Stimulated activated CD4-positive, alpha-beta T cell treated with anti-CD3 and anti-CD28 coated beads, Interleukin-1b, Interleukin-23, amount 100 ng/mL, for 4 hours (primary cell): ENCODE measurements around the gene ANO7.

Experiments
- DNase-seq, 2 donors: peaks; one replicate each; pipeline ENCODE4 v3.0.0-alpha.2; 2020; ENCODE audit warnings: low read depth in 2 of 2

The ANO7 gene, protein sequence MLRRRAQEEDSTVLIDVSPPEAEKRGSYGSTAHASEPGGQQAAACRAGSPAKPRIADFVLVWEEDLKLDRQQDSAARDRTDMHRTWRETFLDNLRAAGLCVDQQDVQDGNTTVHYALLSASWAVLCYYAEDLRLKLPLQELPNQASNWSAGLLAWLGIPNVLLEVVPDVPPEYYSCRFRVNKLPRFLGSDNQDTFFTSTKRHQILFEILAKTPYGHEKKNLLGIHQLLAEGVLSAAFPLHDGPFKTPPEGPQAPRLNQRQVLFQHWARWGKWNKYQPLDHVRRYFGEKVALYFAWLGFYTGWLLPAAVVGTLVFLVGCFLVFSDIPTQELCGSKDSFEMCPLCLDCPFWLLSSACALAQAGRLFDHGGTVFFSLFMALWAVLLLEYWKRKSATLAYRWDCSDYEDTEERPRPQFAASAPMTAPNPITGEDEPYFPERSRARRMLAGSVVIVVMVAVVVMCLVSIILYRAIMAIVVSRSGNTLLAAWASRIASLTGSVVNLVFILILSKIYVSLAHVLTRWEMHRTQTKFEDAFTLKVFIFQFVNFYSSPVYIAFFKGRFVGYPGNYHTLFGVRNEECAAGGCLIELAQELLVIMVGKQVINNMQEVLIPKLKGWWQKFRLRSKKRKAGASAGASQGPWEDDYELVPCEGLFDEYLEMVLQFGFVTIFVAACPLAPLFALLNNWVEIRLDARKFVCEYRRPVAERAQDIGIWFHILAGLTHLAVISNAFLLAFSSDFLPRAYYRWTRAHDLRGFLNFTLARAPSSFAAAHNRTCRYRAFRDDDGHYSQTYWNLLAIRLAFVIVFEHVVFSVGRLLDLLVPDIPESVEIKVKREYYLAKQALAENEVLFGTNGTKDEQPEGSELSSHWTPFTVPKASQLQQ

DNA sequence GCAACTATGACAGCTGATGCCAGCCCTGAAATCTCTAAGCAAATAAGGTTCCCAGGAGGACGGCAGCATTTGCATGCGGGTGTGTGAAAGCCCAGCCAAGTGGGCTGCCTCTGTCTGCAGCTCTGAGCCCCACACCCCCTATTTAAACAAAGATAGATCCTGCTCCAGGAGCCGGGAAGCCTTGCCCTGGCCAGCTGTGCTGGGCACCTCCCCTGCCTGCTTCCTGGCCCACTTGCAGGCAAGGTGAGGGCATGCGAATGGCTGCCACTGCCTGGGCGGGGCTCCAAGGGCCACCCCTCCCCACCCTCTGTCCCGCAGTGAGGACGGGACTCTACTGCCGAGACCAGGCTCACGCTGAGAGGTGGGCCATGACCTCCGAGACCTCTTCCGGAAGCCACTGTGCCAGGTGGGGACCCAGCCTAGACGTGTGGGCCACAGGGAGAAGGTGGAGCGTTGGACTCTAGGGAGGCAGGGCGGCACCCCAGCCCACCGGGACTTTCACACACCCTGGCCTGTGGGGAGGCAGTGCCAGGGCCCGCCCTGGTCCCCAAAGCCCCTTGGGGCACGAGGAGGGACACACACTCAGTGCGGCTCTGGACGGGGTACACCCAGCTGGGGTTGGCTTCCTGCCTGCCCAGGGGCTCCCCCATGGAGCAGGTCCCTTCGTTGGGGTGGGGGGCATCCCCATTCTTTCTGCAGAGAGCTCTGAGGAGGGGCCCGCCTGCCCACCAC is at the start of gene ANO7:
Gene ANO7 (plus strand): TSS at position 317 of the 732 bp plus-strand sequence. CDS start 1,387 bp downstream, outside the sequence.
- DNase-seq, result no peak

DNA sequence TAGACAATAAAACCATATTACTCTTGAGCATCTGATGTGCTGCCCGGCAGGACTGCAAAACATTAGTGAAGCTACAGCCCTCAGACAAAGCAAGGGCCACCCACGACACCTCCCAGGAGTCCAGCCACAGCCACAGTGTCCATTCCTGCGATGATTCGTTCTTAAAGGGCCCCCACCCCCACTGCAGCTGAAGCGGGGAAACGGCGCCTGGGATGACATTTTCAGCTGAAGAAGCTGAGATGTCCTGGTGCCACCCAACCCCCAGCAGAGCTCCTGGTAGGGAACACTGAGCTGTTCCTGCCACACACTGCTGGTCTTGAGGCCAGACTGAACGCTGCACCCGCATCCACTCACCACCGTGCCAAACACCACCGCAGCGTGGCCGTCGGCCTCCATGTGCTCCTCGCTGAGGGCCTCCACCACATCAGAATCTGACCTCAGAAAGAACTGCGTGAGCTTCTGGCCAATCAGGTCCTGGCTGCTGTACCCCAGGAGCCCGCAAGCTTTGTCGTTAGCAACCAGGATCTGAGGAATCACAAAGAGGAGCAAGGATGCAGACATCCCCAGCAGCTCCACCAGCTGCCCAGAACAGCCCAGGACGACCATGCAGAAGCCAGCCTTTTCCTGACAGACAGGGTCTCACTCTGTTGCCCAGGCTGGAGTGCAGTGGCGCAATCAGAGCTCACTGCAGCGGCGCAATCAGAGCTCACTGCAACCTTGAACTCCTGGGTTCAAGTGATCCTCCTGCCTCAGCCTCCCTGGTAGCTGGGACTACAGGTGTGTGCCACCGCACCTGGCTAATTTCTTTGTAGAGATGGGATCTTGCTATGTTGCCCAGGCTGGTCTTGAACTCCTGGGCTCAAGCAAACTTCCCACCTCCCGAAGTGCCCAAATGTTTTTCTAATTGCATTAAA is 48.7 kb upstream of the ANO7 start:
- DNase-seq, result no peak

DNA sequence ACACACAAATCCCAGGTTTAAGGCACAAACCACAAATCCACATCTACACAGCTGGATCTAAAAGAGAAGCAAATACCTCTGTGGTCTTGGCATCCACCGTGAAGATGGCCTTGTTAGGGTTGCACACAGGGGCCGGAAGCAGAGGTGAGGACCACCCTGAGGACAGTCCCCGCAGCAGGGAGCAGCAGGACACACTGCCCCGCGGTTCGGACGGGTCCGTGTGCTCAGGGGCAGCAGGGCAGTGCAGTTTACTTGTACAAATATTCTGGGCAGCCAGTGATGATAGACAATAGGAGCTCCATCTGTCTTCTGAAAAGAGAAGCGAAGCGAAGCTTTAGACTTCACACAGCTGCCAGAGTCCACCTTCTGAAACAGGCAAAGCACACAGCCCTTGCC is 48.0 kb upstream of the ANO7 start:
- DNase-seq, result no peak

DNA sequence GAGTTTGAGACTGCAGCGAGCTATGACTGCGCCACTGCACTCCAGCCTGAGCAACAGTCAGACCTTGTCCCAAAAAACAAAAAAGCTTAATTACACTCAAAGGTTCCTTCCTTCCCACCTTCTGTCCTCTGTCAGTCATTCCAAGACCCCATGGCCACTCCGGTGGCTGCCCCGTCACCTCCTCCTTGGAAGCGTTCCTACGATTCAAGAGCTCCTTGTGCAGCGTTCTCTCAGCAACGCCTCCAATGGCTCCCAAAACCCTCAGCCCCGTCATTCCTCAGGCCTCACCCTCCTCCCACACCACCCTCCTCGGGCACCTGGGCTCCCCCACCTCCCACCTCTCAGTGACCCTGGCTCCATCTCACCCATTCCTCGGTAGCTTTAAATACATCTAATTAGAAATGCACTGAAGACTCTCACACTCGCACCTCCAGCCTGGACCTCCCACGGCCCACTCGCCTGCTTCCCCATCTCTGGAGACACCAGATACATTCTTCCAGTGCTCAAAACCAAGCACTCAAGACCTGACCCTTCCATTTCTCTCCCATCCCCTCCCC is 47.2 kb upstream of the ANO7 start:
- DNase-seq, result no peak

DNA sequence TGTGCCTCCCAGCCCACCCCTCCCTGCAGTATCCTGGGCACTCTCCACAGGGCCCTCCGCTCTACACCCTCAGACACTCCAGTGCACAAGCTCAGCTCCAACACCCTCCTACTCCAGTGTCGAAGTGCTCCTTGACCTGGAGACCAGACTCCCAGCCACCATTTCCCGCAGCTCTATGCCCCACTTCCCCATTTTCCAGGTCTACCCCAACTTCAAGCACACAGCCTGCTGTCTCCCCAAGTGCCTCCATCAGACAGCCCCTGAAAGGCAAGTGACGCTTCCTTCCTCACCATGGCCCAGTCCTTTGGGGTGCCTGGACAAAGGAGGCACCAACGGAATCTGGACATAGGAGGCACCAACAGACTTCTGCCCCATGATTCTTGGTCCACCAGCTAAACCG is 46.4 kb upstream of the ANO7 start:
- DNase-seq, result no peak

DNA sequence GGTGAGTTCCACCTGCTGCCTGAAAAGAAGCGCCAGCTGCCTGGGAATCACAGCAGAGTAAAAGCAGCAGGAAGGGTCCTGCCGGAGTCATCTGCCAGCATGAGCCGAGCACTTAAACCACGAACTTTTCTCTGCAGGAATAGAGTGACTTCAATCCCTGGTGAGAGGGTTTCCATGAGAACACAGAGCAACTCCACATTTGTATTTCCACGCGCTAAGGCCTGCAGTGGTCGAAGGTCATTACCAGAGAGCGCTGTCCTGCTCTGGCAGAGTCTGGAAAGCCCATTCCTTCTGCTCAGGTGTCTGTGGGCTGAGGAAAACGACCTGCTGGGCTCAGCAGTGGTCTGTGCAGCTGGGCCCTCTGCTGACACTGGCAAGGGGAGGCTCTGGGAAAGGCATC is 45.9 kb upstream of the ANO7 start:
- no peak for DNase-seq

DNA sequence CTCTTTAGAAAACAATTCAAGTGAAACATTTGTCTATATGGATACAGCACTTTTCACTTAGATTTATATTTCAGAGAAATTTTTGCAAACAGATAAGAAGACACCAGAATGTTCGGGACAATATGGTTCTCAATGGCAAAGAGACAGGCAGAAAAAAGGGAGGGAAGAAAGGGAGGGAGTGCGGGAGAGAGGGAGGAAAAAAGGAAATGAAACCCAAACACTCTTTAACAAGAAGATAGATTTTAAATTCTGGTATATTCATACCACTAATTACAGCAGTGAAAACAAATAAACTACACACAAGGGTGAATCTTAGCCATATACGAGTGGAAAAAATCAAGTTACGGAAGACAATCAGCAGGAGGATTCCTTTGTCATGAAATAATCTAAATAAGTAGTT is 42.2 kb upstream of the ANO7 start:
- no peak for DNase-seq

DNA sequence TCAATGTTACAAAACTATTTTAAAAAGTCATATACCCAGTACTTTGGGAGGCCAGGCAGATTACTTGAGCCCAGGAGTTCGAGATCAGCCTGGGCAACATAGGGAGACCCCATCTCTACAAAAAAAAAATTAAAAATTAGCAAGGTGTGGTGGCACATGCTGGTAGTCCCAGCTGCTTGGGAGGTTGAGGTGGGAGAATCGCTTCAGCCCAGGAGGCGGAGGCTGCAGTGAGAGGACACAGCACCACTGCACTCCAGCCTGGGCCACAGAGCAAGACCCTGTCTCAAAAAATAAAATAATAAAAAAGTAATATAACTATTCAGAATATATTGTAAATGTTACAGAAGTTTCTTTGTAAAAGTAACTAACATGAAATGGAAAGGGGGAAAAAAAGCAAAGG is 41.1 kb upstream of the ANO7 start:
- DNase-seq, result no peak

DNA sequence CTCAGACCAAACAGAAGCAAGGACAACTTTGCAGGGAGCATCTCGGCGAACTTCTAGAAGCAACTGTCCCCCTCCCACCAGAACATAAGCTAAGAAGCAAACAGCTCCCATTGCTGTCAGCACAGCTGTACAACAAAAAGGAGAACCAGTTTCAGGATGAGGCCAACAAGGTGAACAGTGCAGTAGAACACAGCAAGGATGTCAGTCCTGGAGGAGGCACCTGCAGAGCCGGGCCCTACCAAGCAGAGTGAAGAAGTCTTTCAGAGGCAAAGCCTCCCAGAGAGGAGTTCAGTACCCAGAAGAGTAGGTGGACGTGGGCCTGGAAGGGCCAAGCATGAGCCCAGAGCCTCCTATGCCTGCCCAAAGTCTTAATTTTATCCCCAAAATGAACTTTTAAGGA is 40.2 kb upstream of the ANO7 start:
- no peak for DNase-seq

DNA sequence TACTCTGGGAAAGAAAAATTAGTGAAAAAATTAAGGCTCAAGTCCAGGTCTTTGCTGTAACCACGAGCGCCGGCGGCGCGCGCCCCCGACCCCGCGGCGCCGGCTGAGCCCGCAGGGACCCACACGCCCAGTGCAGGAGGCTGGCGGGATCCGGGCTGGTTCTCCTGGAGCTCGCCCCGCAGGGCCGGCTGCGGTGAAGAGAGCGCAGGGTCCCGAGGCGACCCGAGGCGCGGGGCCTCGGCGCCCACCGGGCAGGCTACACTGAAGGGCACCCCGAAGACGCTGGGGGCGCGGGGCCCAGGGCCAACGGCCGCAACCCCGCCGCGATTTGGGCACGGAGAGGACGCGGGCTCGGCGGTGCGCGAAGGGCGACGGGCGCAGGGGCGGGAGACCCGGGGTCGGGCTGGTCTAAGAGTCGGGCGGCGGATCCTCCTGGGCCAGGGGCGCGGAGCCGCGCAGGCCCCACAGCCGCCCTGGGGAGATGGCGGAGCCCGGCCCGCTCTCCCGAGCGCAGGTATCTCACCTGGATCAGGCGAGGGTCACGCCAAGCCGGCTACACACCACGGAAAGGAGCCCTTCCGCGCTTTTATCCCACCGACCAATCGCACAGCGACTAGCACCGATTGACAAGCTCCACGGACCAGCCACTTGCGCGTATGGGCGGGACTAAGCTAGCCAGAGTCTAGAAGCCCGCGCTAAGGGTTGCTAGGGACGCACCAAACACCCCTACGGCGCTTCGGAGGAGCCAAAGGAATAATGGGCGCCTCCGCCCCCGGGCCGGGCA is 39.4 kb upstream of the ANO7 start, which contains the start of gene PASK:
Gene PASK (minus strand): TSS at position 582 of the 784 bp plus-strand sequence. CDS start 6,440 bp downstream, outside the sequence.
- peak; percentile 81 to 82 for DNase-seq

DNA sequence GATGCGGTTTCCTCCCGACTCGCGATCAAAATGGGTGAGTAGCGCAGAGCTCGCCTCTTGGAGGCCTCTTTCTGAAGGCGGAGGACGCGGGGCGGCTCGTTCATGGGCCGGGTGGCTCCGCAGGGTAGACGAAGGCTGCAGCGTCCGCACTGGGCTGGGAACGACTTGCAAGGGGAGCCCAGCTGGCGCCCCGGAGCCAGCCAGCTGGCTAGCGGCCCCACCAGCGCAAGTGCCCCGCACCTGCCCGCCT is 38.9 kb upstream of the ANO7 start:
- no peak for DNase-seq

DNA sequence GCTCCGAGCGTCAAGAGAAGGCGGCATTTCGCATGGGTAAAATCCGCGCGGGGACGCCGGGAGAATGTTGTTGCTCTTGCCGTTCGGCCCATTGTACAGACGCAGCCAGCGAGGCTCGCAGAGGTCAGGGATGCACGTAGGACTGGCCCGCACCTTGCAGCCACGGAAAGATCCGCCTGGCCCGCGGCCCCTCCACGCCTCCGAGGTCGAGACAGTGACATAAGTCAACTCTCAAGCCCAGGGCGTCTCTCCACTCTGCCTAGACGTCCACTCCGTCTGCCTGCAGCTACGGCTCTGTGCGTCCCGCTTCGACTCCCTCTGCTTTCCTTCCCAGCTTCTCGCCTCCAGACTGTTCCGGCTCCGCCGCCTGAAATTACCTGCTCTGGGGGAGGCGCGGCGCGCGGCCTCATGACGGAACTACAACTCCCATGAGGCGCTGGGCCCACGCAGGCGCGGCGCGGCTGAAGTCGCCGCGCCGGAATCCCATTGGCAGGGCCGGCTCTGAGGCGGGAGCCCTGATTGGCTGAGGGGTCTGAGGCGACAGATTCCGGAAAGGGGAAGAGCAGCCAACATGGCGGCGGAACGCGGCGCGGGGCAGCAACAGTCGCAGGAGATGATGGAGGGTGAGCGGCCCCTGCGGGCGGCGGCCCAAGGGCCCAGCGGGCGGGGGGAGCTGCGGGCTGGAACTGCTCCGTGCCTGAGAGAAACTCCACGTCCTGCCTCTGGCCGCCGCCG is 38.4 kb upstream of the ANO7 start, which contains the start of gene PPP1R7:
Gene PPP1R7 (plus strand): TSS at position 543 of the 735 bp plus-strand sequence. CDS start 29 bp downstream, at position 572.
- peak; percentile 88 to 90 for DNase-seq

DNA sequence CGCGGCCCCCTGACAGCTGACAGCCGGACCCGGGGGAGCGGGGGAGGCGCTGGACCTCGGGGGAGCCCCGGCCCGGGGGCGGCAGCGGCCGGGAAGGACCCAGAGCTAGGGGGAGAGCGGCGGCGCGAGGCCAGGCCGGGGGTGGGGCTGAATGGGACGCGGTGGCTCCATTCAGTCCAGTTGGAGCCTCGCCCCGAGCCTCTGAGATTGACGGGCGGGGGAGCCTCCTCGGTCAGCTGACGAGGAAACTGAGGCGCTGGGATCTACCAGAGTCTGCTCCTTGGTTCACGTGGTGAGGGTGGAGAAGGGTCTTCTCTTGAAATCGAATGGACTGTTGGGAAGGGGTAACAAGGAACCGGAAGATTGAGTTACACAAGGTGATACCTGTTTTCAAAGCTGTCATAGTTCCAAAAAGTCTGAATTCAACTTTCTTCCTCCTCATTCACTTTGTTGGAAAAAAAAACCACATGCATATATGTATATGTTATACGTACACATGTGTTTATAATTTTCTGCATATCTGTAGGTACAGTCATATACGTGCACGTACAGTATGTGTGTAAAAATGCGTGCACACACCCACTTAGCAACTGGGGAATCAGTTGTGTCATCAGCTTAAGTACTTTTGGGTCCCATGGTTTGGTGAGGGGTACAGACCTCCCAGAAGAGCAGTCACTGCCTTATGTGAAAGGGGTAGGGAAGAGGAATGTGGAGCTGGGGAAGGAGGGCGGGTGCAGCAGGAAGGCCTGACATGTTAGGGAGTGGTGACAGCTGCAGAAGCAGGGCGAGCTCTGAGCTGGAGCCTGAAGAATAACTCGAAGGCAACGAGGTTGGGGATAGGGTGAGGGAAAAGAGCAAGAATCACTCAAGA is 37.6 kb upstream of the ANO7 start:
- DNase-seq, result no peak

DNA sequence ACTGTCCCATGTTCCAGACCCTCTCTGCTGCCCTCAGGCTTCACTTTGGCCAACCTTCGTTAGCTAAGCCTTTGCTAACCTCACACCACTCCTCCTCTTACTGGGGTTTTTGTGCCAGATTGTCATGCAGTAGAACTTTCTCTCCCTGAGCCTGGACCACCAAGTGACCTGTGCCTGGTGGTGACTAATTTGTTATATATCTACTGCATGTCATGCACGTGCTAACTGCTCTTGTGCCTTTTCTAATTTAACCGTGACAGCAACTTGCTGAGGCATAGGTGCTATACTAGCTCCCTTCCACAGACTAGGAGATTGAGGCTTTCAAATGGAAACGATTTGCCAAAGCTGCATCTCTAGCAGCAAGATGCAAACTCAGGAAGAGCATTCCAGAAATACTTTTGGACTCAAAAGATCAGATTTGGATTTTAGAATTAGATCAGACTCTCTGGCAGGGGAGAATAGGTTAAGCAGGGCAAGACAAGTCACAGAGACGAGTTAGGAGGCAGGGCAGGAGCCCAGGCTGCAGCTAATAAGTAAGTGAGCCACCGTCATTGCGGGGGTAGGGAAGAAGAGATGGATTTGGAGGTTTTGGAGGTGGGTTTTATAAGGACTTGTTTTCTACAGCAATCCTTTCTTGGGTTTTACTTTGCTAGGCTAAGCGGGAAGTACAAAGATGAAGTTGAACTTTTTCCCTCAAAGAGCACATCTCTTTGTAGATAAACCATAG is 36.4 kb upstream of the ANO7 start:
- DNase-seq, result no peak

DNA sequence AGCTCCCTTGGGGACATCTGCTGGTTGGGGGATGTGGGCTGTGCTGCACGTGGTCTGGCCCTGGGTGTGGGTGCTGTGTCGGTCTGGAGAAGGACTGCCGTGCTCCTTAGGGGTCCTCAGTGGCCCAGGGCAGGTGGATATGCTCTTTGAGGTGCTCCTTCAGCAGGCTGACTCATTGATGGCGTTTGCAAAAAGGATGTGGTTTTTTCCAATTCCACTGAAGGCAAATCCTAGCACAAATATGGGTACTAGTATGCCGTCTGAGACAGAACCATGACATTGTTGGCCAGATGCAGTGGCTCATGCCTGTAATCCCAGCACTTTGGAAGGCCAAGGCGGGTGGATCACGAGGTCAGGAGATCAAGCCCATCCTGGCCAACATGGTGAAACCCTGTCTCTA is 34.9 kb upstream of the ANO7 start:
- no peak for DNase-seq

DNA sequence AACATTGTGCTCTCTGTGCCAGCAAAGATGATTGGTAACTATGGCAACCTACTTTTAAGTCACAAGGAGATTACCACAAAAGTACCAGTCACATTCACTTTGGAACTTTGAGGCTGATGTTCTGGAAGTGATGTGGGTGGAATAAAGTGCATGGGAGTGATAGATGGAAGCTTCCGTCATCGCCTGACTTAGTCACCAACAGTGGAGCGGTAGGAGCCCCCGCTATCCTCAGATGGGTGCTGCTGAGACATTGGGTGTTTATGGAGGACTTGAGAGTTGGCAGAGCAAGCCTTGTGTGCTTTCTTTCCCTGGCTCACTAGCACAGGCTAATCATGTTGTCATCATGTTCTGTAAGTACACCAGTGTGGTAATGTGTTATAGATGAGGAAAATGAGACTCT is 33.6 kb upstream of the ANO7 start:
- peak in 1 of 2 donors; percentile 6 for DNase-seq

DNA sequence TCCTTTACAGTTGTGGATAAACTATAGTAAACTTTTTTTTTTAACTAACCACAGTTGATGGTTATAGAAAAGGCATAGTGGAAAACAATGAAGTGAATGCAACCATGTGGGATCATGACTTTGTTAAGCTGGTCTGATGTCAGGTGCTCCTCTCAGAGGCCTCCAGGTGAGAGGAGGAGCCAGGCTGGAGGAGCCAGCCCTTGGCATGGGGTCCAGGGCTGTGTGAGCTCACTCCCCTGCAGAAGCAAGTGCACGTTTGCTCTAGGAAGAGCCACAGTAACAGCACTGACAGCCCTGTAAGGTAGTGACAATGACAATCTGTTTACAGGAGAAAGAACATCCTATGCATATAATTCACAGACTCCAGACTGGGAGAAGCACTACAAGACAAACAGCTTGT is 32.5 kb upstream of the ANO7 start:
- DNase-seq, result no peak

DNA sequence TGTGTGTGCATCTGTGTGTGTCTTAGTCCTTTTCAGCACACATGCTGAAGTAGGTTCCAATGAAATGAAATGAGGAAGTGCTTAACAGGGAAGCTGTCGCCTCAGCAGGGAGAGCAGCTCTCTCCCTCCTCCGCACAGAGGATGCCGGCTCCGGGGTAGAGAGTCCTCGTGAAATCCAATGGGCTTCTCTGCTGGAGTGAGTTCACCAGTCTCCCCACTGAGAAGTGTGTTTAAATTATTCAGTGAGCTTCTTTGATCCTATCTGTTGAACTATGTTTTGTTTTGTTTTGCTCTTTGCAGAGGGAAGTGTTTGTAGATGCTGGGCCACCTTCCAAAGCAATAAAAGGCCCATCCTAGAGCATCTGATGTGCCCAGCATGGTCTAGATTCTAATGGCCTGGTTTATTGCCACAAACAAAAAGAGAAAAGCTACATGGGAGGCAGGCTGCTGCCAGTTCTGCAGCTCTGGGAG is 31.5 kb upstream of the ANO7 start:
- no peak for DNase-seq
